ENCODE measurements around the gene MRPS35.

The MRPS35 gene

GRCh38 chr12:27710592-27711316 lies at the start of gene MRPS35:
MRPS35 (plus strand) TSS chr12:27710832; CDS start chr12:27710844, 12 bp downstream.
- peak; percentile 31 to 94 (median 85) for DNase-seq

- no peak for DNase-seq
Measured at GRCh38 chr12:27665704-27666103, 44.9 kb upstream of the MRPS35 start.

GRCh38 chr12:27666510-27666909 lies 44.1 kb upstream of the MRPS35 start:
- no peak for DNase-seq

- no peak for DNase-seq
Measured at GRCh38 chr12:27667540-27667939, 43.1 kb upstream of the MRPS35 start.

GRCh38 chr12:27672051-27672450 lies 38.6 kb upstream of the MRPS35 start:
- DNase-seq: no peak

- DNase-seq: no peak
Measured at GRCh38 chr12:27672643-27673042, 38.0 kb upstream of the MRPS35 start.

GRCh38 chr12:27673101-27673718 lies 37.4 kb upstream of the MRPS35 start:
- no peak for DNase-seq

- DNase-seq: no peak
Measured at GRCh38 chr12:27674989-27675388, 35.6 kb upstream of the MRPS35 start.

- DNase-seq: no peak
Measured at GRCh38 chr12:27680619-27681018, 30.0 kb upstream of the MRPS35 start.

- no peak for DNase-seq
Measured at GRCh38 chr12:27682534-27682933, 28.1 kb upstream of the MRPS35 start.

- no peak for DNase-seq
Measured at GRCh38 chr12:27685274-27685673, 25.4 kb upstream of the MRPS35 start.

GRCh38 chr12:27686147-27686546 lies 24.5 kb upstream of the MRPS35 start:
- DNase-seq: no peak

- no peak for DNase-seq
Measured at GRCh38 chr12:27688671-27689070, 22.0 kb upstream of the MRPS35 start.

- DNase-seq: no peak
Measured at GRCh38 chr12:27689558-27690180, 21.0 kb upstream of the MRPS35 start.

GRCh38 chr12:27693403-27693802 lies 17.2 kb upstream of the MRPS35 start:
- no peak for DNase-seq

- DNase-seq: no peak
Measured at GRCh38 chr12:27695556-27696292, 14.9 kb upstream of the MRPS35 start.

GRCh38 chr12:27696293-27696652 lies 14.4 kb upstream of the MRPS35 start, which contains the start of gene REP15:
REP15 (plus strand) TSS chr12:27696447; CDS start chr12:27696563, 116 bp downstream.
- no peak for DNase-seq

GRCh38 chr12:27696864-27697564 lies 13.6 kb upstream of the MRPS35 start:
- no peak for DNase-seq

- DNase-seq: peak in 43 of 58 donors; percentile 1 to 70 (median 10)
Measured at GRCh38 chr12:27703720-27704452, 6.7 kb upstream of the MRPS35 start.

GRCh38 chr12:27705263-27705662 lies 5.4 kb upstream of the MRPS35 start:
- DNase-seq: no peak

Data from anterior cingulate cortex (tissue), 58 donors.